DMS 273 (cell line): Measurements from ENCODE around the gene DUSP16.

ENCODE experiments used
- DNase-seq: peaks from one replicate; lab custom pipeline; 2025; ENCODE audit not compliant: unreplicated experiment; lab: John Stamatoyannopoulos, UW

DUSP16 gene

DNA sequence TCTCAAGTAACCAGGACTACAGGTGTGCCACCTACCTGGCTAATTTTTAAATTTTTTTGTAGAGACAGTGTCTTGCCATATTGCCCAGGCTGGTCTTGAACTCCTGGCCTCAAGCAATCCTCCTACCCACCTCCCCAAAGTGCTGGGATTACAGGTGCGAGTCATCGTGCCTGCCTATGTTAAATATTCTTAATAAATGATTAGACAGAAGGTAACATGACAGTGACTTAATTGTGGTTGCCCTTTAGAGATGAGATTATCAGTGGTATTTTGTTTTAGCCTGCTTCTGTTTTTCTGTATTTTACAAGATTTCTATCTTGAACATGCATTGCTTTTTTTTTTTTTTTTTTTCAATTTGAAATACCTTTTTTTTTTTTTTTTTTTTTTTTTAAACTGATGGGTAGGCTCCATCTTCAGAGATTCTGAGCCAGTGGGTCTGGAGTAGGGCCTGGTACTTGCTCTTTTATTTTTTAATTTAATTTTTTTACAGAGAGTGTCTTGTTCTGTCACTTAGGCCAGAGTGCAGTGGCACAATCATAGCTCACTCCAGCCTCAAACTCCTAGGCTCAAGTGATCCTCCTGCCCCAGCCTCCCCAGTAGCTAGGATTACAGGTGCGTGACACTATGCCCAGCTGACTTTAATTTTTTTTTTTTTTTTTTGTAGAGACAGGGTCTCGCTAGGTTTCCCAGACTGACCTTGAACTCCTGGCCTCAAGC lies 117.3 kb downstream of the DUSP16 start:
- no peak for DNase-seq

DNA sequence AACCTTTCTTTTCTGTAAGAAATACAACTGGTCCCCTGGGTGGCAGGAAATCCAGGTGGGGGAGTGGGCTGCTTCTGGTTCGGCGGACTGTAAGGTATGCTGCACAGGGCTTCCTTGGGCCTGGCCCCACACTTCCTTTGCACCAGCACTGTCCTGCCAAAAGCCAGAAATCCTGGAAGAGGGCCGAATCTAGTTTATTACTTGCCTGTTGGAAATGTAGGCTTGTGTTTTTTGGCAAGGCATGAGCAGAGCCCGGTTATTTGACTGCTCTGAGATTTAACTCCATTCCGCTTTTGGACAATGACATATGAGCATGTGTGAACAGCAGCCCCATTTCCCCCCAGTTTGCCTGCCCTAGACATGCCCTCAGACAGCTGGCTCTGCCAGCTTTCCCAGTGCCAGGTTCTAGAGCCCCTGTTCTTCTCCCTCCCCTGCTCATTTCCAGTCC lies 119.2 kb downstream of the DUSP16 start:
- DNase-seq, result no peak

- no peak for DNase-seq
These were observed 120.1 kb downstream of the DUSP16 start for GRCh38 chr12:12442548-12443071.

DNA sequence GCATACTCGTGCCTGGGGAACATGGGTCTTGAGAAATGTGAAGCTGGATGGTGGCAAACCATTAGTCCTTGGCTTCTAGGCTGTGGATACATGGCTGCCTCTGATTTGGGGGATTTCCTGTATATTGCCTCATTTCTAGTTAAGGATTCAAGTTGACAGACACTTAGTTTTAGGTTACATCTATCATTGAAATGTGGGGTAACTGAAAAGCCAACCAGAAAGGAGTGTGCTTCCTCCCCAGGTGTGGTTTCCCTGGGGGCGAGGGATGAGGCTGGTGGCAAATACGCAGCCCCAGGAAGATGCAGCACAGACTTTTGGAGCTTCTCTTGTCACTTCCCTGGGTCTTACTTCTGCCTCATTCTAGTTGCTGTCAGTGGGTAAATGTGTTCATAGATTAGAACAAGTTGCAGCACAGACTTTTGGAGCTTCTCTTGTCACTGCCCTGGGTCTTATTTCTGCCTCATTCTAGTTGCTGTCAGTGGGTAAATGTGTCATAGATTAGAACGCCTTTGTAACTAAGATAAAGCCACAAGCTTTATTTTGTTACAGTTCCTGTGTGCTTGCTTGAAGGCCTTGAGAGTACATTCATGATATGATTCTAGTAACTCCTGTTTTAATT lies 120.7 kb downstream of the DUSP16 start:
- DNase-seq, result no peak

DNA sequence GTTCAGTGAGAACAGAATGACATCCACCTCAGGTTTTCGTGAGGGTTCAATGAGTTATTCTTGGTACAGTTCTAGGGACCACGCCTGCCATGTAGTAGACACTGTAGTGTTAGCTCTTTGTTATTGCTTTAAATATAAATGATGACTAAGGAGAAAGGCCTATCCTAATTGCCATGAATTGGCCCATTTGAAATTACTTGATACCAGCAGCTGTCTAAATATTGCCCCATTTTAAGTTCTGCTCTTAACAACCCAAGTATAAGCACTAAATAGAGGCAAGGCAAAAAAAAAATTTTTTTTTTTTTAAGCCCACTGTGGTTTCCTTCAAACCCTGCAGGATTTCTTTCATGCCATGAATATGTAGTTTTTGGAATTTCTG lies 121.2 kb downstream of the DUSP16 start:
- DNase-seq, result no peak

GRCh38 chr12:12440784-12441428 lies 121.8 kb downstream of the DUSP16 start:
- no peak for DNase-seq

DNA sequence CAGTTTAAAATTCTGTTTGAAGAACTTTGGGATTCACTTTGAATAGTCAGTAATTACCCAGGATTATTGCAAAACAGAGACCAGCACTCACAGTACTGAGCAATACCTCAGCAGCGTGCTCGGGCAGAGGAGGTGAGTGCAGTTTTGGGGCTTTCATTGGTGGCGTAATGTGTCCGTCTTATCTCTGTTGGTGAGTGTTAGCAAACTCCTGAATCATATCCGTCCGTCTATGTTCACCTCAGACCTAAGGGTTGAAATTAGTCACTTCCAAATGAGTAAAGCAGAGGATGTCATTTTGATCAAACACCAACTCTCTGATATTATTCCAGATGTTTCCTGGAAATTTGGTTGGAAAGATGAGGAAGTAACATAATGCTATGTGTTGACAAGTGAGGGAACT lies 123.0 kb downstream of the DUSP16 start:
- no peak for DNase-seq

DNA sequence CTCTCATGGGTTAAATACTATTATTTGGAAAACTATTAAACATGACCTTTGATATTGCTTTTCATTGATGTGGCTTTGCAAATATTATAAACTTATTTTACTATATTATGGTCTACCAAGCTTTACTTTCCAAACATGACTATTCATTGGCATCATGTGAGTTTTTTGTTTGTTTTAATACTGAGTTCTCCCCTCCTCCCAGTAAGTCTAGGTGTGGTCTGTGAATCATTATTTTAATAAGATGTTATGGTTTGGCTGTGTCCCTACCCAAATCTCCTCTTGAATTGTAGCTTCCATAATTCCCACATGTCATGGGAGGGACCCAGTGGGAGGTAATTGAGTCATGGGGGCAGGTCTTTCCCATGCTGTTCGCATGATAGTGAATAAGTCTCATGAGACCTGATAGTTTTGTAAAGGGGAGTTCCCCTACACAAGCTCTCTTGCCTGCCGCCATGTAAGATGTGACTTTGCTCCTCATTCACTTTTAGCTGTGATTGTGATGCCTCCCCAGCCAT lies 125.8 kb downstream of the DUSP16 start:
- no peak for DNase-seq

DNA sequence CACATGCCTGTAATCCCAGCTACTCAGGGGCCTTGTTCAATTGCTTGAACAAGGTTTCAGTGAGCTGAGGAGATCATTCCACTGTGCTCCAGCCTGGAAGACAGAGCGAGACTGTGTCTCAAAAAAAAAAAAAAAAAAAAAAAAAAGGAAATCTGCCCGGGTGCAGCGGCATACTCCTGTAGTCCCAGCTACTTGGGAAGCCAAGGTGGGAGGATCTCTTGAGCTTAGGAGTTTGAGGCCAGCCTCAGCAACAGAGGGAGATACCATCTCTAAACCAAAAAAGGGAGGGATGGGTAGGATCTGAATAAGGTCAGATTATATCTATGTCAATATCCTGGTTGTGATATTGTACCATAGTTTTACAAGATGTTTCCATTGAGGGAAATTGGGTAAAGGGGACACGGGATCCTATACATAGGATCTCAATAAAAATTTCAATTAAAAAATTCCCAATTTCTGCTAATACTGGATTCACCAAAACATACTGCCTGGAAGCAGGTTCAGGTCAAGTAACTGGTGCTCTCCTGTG lies 129.4 kb downstream of the DUSP16 start:
- no peak for DNase-seq

GRCh38 chr12:12432364-12432763 lies 130.3 kb downstream of the DUSP16 start:
- peak; percentile 2 for DNase-seq

GRCh38 chr12:12428961-12429657 lies 133.6 kb downstream of the DUSP16 start:
- DNase-seq, result no peak

DNA sequence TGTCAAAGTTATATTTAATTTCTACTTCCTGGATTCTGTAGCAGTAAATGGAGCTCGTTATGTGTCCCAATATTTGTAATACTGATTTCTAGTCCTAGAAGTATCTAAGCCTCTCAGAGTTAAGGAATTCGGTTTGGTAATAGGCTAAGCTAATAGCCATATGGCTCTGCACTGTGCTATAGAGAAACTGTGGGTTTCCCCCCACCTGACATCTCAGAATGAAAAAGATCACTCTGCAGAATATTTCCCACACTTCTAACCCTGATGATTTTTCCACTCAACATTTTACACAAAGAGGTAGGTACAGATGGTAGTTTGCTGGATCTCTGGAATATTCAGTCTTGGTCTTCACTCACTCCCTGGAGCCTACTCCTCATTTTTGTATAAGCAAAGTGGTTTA lies 134.6 kb downstream of the DUSP16 start:
- no peak for DNase-seq

DNA sequence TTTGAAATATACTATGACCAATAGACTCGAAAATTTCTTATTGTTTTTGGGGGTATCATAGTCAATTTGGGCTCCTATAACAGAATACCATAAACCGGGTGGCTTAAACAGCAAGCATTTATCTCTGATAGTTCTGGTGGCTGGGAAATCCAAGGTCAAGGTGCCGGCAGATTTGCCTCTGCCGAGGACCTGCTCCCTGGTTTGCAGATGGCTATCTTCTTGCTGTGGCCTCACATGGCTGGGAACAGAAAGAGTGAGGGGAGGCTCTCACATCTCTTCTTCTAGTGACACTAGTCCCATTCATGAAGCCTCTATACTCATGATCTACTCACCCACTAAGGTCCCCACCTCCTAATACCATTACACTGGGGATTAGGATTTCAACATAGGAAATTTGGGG lies 135.1 kb downstream of the DUSP16 start:
- no peak for DNase-seq

DNA sequence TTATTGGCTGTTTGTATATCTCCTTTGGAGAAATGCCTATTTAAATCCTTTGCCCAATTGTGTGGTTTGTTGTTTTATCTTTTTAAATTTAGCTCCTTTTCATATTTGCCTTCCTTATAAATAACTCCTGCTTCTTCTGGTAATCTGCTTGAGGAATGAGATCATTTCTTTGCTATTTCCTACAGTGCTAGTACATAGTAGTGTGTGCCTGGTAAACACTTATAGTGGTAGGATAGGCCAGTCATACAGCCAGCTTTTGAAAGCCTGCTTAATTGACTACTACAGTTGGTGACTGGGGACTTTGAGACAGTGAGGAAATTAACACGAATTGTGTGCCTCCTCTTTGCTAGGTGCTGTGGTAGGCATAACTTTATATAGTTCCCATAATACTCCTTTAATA lies 137.0 kb downstream of the DUSP16 start:
- no peak for DNase-seq

DNA sequence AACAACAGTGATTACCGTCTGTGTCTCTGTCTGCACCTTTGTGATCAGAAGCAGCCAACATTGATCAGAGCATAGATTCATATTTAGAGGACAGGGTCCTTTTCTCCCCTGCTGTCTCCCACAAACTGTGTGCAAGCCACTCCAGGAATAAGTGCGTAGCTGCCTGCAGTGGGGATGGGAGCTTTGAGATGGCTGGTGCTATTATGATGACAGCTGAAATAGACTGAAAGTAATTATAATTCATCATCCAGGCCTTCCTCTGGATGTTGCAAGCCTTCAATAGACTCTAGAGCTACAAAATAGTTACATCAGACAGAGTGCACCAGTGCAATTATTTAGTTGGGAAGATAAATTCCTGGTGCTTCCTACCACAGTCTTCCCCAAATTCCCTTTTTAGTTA lies 137.7 kb downstream of the DUSP16 start:
- no peak for DNase-seq
